HG02642 (cell line): Measurements from ENCODE around the gene TDRD12.
"Not testable (repeated sequence)": the region's sequence is repeated elsewhere in the genome, so short reads cannot be mapped to it uniquely, and the experiment has no call there.

Source experiments
- ATAC-seq: cut with Tn5 transposase; IDR thresholded peaks from one replicate; pipeline ENCODE4 v1.9.1; 2021; ENCODE audit warnings: mild to moderate bottlenecking; ENCODE audit not compliant: unreplicated experiment, poor library complexity

Gene TDRD12

DNA sequence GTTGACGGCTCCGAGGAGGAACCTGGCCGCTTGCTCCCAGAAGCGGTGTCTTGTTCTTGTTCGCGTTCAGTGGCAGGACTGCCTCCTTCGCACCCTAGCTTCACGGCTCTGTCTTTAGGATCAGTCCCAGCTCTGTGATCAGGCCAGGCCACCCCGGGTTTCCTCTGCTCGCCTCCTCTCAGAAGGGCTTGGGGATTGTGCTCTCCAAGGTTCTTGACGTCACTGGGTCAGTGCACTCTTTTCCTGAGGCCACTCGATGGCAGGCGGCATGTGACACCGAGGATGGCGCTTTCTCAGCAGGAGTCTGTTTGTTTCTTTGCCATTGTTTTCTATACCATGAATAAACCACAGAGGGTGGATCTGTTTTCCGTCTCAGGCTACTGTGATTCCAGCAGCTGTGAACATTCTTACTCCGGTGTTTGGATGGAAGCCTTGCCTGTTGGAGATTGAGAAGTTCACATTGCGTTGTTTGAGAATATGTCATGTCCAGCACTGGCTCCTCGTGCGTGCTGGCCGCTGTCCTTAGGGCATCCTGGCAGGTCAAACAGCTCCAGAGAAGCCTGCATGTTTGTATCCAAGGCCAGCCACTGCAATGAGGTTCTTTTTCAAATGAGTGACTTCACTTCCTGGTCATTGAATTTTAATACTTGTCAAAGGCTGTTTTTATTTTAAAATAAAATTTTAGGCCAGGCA lies 105.5 kb downstream of the TDRD12 start:
- ATAC-seq = no peak

DNA sequence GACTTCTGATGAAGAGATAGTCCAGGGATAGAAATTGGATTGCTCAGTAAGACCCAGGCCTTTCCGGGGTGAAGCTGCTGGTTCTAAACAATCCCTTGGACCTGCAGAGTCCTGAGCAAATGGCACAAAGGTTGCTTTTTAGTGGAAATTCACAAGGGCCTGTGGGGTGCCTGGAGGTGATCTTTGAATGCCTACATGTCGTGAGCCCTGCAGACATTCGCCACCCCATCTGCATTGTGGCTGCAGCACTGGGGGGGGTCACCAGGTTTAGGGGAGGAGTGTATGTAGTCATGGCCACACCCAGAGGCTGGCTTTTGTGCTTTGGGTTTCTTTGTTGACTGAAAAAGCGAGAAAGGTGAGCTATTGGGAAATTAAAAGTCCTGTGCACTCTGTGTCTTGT lies 108.6 kb downstream of the TDRD12 start:
- no peak for ATAC-seq

- no peak for ATAC-seq
Observed at GRCh38 chr19:32828643-32829344, 109.2 kb downstream of the TDRD12 start.

DNA sequence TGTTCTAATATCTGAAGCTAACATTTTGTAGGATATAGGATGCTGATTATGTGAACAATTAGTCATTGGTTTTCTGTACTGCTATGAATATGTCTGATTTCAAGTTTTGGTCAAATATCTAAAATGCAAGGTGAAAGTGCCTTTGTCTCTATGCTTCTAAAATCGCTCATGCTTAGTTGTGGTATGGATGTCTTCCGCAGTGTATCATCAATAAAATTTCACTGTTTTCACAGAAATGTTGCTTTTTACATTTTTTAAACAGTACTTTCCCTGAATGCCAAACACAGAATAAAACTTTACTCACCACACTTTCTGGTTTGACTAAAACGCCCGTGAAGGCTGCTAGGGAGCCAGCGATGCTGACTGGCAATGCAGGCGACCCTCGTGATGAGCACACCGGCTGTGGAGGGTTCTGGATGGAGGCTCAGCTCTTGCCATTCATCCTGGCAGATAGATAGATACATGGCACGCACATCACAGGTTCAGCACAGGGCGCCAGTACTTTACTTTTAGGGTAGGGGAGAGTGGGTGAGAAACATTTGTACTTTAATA lies 109.9 kb downstream of the TDRD12 start:
- ATAC-seq = no peak

GRCh38 chr19:32830231-32831014 lies 110.9 kb downstream of the TDRD12 start:
- no peak for ATAC-seq

- no peak for ATAC-seq
Observed at GRCh38 chr19:32831611-32832010, 112.0 kb downstream of the TDRD12 start.

GRCh38 chr19:32832094-32832493 lies 112.5 kb downstream of the TDRD12 start:
- not testable (repeated sequence) for ATAC-seq

DNA sequence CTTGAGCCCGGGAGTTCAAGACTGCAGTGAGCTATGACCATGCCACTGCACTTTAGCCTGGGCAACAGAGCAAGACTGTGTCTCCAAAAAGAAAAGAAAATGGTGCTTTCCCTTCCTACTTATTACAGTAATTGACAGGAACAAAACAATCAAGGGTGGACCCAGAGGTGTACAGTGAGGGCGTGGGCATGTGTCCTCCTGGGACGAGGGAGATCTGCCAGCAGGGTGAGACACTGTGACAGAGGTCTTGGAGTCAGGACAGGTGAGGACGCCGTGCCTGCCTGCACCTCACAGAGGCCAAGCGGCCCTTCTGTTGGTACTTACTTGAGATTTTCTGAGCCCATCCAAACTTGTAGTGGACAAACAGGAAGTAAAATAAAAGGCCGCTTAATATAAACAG lies 113.3 kb downstream of the TDRD12 start:
- ATAC-seq = not testable (repeated sequence)

DNA sequence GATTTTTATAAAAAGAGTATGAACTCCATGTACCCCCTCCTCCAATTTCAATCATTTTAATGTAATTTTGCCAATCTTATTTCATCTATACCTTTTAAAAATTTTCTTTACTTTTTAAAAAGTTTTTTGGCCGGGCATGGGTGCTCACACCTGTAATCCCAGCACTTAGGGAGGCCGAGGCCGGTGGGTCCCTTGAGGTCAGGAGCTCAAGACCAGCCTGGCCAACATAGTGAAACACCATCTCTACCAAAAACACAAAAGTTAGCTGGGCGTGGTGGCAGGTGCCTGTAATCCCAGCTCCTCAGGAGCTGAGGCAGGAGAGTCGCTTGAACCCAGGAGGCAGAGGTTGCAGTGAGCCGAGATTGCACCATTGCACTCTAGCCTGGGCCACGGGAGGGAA lies 113.8 kb downstream of the TDRD12 start:
- not testable (repeated sequence) for ATAC-seq

- ATAC-seq = no peak
Observed at GRCh38 chr19:32837531-32837930, 118.0 kb downstream of the TDRD12 start.

GRCh38 chr19:32842061-32842460 lies 122.5 kb downstream of the TDRD12 start:
- ATAC-seq = no peak

DNA sequence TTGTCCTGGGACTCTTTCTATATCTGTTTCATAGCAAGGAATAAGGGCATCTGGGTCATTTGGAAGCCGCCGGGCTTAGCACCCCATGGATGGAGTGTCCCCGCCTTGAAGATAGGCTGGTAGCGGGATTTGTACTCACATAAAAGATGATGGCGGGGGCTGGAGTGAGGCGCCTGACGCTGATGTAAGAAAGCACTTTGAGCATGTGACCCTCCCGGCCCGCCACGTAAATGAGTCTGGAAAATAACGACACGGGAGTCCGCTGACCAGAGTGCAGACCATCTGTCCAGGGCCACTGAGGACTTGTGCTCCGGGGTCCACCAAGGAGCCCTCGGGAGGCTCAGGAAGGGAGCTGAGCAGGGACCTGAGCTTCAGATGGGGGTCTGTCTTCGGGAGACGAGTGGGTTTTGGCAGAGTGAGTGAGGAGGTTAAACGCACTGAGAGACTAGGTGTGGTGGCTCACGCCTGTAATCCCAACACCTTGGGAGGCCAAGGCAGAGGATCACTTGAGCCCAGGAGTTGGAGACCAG lies 124.2 kb downstream of the TDRD12 start:
- ATAC-seq = no peak

DNA sequence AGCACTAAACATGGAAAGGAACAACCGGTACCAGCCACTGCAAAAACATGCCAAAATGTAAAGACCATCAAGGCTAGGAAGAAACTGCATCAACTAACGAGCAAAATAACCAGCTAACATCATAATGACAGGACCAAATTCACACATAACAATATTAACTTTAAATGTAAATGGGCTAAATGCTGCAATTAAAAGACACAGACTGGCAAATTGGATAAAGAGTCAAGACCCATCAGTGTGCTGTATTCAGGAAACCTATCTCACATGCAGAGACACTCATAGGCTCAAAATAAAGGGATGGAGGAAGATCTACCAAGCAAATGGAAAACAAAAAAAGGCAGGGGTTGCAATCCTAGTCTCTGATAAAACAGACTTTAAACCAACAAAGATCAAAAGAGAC lies 128.5 kb downstream of the TDRD12 start:
- ATAC-seq = not testable (repeated sequence)

DNA sequence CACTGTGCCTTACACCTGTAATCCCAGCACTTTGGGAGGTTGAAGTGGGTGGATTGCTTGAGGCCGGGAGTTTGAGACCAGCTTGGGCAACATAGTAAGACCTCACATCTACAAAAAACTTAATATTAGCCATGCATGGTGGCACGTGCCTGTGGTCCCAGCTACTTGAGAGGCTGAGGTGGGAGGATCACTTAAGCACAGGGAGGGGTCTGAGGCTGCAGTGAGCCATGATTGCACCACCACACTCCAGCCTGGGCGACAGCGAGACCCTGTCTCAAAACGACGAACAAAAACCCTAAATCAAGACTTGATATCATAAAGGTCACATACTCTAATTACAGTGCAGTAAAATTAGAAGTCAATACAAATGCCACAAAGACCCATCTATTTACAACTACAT lies 132.6 kb downstream of the TDRD12 start:
- ATAC-seq = no peak

- not testable (repeated sequence) for ATAC-seq
Observed at GRCh38 chr19:32856818-32857217, 137.3 kb downstream of the TDRD12 start.

GRCh38 chr19:32857584-32857983 lies 138.0 kb downstream of the TDRD12 start:
- ATAC-seq = no peak

DNA sequence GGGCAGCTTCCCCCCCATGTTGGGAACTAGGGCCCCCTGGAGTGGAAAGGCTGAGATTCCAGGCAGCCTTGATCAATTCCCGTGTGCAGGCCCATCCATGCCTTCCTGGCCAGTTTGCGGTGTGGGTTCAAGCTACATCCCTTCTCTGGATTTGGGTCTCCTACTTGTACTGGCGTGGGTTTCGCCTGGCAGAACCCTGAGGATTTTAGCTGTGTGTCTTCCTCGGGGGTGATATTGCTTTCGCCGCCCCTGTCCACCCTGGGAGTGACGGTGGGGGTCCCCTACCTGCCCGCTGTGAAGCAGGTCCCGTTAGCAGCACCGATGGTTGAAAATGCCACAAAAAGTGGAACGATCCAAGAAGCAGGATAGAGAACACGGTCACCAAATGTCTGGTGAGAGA lies 138.6 kb downstream of the TDRD12 start:
- ATAC-seq = no peak

DNA sequence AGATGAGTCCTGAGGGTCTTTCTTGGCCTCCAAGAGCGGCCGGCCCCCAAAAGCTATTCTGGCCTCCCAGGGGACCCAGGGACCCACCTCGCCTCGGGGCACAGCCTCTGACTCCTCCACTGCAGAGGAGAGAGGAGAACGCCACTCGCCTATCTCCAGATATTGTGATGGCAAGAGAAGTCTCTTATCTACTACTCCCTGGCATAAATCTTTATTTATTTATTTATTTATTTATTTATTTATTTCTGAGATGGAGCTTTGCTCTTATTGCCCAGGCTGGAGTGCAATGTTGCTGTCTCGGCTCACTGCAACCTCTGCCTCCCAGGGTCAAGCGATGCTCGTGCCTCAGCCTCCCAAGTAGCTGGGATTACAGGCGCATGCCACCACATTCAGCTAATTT lies 139.0 kb downstream of the TDRD12 start:
- no peak for ATAC-seq

GRCh38 chr19:32859591-32859990 lies 140.0 kb downstream of the TDRD12 start:
- no peak for ATAC-seq

GRCh38 chr19:32861596-32861995 lies 142.0 kb downstream of the TDRD12 start:
- ATAC-seq = no peak

DNA sequence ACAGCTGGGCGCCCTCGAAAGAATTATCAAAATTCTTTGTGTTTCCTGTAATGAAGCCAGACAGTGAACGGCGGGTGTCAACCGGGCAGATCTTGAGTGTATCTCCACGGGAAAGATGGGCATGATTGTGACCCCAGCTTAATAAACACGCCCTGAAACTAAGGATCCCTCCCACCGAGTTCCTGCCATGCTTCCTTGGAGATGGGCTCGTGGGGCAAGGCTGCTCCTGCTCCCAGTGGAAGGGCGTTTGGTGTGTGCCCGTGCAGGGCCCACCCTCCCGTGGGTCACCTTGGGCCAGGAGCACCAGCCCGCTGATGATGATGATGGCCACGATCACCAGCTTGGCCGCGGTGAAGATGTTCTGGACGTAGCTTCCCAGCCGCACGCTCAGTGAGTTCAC lies 142.6 kb downstream of the TDRD12 start:
- no peak for ATAC-seq
